Hepatocyte (in vitro differentiated cells): Measurements from ENCODE around the gene OR1A1.
"Not testable (repeated sequence)": the region's sequence is repeated elsewhere in the genome, so short reads cannot be mapped to it uniquely, and the experiment has no call there.

Experiments
- EZH2phosphoT487 ChIP-seq: fragments of 200-600 bp; sonication (generic); IDR thresholded peaks from one replicate; pipeline ENCODE4 v1.6.1; 2018; ENCODE audit warnings: antibody characterized with exemption, mild to moderate bottlenecking, low read depth, moderate library complexity; ENCODE audit not compliant: unreplicated experiment, severe bottlenecking
- TF ChIP-seq, protein P1 (sequence below): fragments of 200-600 bp; sonication (generic); IDR thresholded peaks from 2 replicates; pipeline ENCODE4 v1.5.1; 2016; ENCODE audit warnings: antibody characterized with exemption, mild to moderate bottlenecking; ENCODE audit not compliant: poor library complexity

DNA sequence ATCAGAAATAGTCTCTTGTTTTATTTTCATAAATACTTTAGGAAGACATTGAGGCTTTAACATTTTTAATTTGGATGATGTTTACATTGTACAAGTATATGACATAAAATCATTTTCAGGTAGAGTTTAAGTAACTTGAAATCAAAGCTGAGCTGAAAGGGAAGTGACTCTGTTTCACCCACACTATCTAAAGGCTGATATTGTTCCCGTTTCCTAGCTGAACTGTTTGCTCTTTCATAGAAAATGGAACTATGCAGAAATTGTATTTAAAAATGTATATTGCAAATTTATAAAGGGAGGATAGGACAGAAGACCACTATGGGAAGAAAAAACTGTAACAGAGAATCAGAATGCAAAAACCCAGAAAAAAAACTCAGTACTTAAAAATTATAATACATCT, 37.4 kb downstream of the OR1A1 start:
- TF ChIP-seq, protein P1, sequence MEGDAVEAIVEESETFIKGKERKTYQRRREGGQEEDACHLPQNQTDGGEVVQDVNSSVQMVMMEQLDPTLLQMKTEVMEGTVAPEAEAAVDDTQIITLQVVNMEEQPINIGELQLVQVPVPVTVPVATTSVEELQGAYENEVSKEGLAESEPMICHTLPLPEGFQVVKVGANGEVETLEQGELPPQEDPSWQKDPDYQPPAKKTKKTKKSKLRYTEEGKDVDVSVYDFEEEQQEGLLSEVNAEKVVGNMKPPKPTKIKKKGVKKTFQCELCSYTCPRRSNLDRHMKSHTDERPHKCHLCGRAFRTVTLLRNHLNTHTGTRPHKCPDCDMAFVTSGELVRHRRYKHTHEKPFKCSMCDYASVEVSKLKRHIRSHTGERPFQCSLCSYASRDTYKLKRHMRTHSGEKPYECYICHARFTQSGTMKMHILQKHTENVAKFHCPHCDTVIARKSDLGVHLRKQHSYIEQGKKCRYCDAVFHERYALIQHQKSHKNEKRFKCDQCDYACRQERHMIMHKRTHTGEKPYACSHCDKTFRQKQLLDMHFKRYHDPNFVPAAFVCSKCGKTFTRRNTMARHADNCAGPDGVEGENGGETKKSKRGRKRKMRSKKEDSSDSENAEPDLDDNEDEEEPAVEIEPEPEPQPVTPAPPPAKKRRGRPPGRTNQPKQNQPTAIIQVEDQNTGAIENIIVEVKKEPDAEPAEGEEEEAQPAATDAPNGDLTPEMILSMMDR = not testable (repeated sequence)
- not testable (repeated sequence) for TF ChIP-seq EZH2phosphoT487
